GM21723 (cell line): ENCODE data around the gene FTH1.
"Not testable (repeated sequence)": the region's sequence is repeated elsewhere in the genome, so short reads cannot be mapped to it uniquely, and the experiment has no call there.

Source experiments
- ATAC-seq: cut with Tn5 transposase; IDR thresholded peaks from one replicate; pipeline ENCODE4 v1.9.1; 2021; ENCODE audit warnings: mild to moderate bottlenecking, moderate library complexity; ENCODE audit not compliant: unreplicated experiment

FTH1 gene

GRCh38 chr11:61967116-61967923 is at the start of gene FTH1:
FTH1 (minus strand) TSS chr11:61967634; CDS start chr11:61967425, 209 bp downstream.
- peak; percentile 51 for ATAC-seq

- no peak for ATAC-seq
Observed at GRCh38 chr11:62015615-62016014, 48.2 kb upstream of the FTH1 start.

- no peak for ATAC-seq
Observed at GRCh38 chr11:62013537-62014476, 46.4 kb upstream of the FTH1 start.

GRCh38 chr11:62012832-62013461 is 45.5 kb upstream of the FTH1 start:
- no peak for ATAC-seq

DNA sequence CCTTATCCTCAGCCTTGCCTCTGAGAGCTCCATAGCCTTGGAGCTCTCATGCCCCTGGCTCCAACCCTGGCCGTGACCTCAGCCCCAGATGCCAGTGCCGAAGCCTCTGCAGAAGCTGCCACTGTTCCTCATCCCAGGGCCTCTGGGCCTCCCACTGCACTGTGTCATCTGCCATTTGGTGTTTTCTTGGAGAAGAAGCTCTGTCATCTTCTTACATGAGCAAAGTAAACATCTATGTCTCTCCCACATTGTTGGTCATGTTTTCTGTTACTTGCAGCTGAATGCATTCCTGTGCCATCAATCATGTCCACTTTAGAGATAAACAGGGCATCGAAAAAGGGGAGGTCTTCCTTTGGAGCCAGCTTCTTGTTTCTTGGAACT is 45.0 kb upstream of the FTH1 start:
- no peak for ATAC-seq

- ATAC-seq: no peak
Observed at GRCh38 chr11:62011881-62012280, 44.4 kb upstream of the FTH1 start.

GRCh38 chr11:62010935-62011528 is 43.6 kb upstream of the FTH1 start:
- no peak for ATAC-seq

GRCh38 chr11:62008193-62008592 is 40.8 kb upstream of the FTH1 start:
- ATAC-seq: no peak

- no peak for ATAC-seq
Observed at GRCh38 chr11:62004473-62004872, 37.0 kb upstream of the FTH1 start.

GRCh38 chr11:62002283-62002682 is 34.8 kb upstream of the FTH1 start:
- not testable (repeated sequence) for ATAC-seq

- ATAC-seq: no peak
Observed at GRCh38 chr11:62001450-62002191, 34.2 kb upstream of the FTH1 start.

DNA sequence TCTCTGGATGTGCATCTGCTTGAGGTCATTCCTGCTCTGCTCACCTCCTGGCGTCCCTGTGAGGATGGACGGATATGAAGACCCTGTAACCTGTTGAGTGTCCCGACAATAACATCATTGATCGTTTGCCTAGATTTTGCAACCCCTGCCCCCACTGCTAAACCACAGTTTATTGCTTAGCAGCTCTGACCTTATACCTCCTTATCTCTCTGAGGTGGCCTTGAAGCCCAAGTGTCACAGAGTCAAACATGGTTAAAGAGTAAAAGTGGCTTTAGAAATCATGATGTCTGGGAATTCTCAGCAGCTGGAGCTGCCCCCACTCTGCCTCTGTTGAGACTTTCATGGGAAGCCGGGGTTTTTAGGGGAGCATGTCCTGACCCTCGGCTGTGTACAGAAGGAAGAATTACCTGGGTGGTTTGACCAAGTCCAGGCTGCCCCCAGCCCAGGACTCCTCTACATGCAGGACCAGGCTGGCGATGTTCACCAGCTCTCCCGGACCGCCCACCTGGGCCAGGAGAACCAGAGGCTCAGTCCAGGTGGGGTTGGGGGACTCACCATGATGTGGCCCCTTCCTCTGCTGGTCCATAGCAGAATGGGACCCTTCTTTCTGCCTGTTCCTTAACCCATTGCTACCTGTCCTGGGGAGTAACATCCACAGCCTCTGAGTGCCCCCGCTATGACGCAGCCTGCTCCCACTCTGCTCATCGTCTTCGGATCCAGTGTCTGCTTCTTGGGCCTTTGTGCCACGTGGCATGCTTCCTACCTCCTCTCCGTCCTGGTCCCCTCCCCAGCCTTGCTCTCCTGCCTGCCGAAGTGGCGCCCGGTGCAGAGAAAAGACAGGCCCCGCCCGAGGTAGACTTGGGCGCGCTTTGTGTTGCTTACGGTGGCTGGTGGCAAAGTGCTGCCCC is 33.4 kb upstream of the FTH1 start:
- ATAC-seq: no peak

- no peak for ATAC-seq
Observed at GRCh38 chr11:61999141-61999975, 31.9 kb upstream of the FTH1 start.

GRCh38 chr11:61996933-61997332 is 29.5 kb upstream of the FTH1 start:
- no peak for ATAC-seq

- ATAC-seq: no peak
Observed at GRCh38 chr11:61994981-61995380, 27.5 kb upstream of the FTH1 start.

DNA sequence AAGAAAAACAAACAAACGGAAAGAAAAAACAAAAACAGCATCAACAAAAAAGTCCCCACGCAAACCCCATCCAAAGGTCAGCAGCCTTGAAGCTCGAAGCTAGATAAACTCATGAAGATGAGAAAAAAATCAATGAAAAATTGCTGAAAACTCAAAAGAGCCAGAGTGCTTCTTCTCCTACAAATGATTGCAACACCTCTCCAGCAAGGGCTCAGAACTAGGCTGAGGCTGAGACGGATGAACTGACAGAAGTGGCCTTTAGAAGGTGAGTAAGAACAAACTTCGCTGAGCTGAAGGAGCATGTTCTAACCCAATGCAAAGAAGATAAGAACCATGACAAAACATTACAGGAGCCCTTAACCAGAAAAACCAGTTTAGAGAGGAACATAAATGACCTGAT is 18.4 kb upstream of the FTH1 start:
- ATAC-seq: no peak

- ATAC-seq: no peak
Observed at GRCh38 chr11:61983419-61983818, 16.0 kb upstream of the FTH1 start.

GRCh38 chr11:61980783-61981541 is 13.5 kb upstream of the FTH1 start:
- no peak for ATAC-seq
